NT2/D1 (cell line): ENCODE data around the gene FAM50B.

Source experiments
- YY1 ChIP-seq: IDR thresholded peaks from 2 replicates; pipeline ENCODE4 v1.6.1; 2011; ENCODE audit not compliant: insufficient read length, insufficient read depth
- ZNF274 ChIP-seq: IDR thresholded peaks from 2 replicates; pipeline ENCODE4 v1.6.1; 2011; ENCODE audit warnings: mild to moderate bottlenecking, low read depth, low read length

DNA sequence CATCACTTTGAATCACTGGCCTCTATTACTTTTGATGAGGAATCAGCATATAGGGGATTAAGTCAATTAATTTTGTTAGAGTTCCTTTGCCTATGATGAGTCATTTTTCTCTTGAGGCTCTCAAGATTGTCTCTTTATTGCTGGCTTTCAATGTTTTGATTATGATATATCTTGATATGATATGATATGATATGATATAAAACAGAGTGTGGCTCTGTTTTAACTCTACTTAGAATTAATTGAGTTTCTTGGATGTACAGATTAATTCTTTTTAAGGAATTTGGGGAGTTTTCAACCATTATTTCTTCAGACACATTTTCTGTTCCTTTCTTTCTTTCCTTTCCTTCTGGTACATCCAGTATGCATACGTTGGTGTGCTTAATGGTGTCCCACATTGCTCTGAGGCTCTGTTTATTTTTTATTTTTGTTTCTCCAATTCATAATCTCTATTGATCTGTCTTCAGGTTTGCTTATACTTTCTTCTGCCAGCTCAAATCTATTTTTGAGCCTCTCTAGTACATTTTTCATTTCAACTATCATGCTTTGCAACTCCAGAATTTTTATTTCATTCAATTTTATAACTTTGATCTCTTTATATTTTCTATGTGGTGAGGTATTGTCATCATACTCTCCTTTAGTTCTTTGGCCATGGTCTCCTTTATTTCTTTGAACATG, 10.8 kb downstream of the FAM50B start:
- TF ChIP-seq ZNF274 (no peak), YY1 (no peak)
